ENCODE results near the gene RASSF10. TPM values are rescaled to one million over a fixed set of nuclear protein-coding genes. Genes with fewer than 3 reads are reported as not detected.

RASSF10 gene
- total RNA-seq, 1 donor from 2014 or later = 0.25 TPM

DNA sequence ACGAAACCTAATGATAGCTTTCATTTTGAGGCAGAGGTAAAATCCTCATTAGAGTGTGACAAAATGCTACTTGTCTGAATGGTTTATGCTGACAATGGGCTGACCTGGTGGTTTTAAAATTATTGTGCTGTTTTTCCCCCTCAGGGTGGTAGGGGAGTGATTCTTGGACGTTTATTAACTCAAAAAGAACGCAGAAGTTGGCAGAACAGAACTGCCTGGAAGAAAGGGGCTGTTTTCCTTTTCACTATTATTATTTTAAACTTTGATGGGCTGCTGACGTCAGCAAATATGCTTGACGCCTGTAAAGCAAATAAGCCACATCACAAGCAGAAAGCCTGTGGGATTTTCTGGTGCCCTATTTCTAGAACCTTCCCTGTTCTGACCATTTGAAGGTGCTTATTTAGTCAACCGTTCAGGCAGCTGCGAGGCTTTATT lies 4.0 kb downstream of the RASSF10 start:
- Histone ChIP-seq H3K36me3 (no peaks in the 10 kb centered on the region), H3K27ac (replicated peaks) (no peak overlapping the region), H3K27me3 (ENCODE audit: low read depth) (peaks cover 99% of the 10 kb centered on the region), H3K4me3 (no peak overlapping the region), H3K9me3 (replicated peaks) (no peaks in the 10 kb centered on the region), H3K4me1 (peaks cover 39% of the 10 kb centered on the region)
- no peak for DNase-seq
- no peak for TF ChIP-seq CTCF (IDR thresholded peaks at IDR 0.05; ENCODE audit: borderline replicate concordance)
- intact Hi-C loops (cut with micrococcal nuclease) = no loop called here

DNA sequence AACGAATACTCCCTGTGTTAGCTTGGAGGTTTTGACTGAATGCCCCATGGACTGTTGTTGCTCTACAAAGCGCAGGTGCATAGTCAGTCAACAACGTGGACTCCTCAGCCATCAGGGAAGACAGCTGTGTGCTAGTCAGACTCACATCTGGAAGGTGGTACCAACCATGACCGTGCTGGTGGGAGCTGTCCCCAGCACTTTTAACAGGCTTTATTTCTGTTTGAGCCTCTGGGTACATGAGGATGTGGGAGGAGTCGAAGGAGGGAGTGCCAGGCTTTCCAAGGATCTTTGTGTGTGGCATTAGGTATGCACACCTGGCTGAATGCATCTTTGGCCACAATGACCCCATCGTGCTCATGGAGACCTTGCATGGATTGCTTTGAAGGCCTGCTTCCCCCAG lies 6.6 kb downstream of the RASSF10 start:
- Histone ChIP-seq H3K36me3 (no peaks in the 10 kb centered on the region), H3K9me3 (replicated peaks) (no peaks in the 10 kb centered on the region), H3K27me3 (ENCODE audit: low read depth) (peaks cover 87% of the 10 kb centered on the region), H3K4me3 (no peak overlapping the region), H3K4me1 (peaks cover 16% of the 10 kb centered on the region), H3K27ac (replicated peaks) (no peak overlapping the region)
- intact Hi-C loops (cut with micrococcal nuclease) = no loop called here
- no peak for DNase-seq
- no peak for TF ChIP-seq CTCF (IDR thresholded peaks at IDR 0.05; ENCODE audit: borderline replicate concordance)

GRCh38 chr11:13016415-13016814 lies 7.3 kb downstream of the RASSF10 start:
- no peak for TF ChIP-seq CTCF (IDR thresholded peaks at IDR 0.05; ENCODE audit: borderline replicate concordance)
- Histone ChIP-seq H3K9me3 (replicated peaks) (no peaks in the 10 kb centered on the region), H3K4me3 (no peak overlapping the region), H3K4me1 (peaks cover 12% of the 10 kb centered on the region), H3K27ac (replicated peaks) (no peak overlapping the region), H3K27me3 (ENCODE audit: low read depth) (peaks cover 82% of the 10 kb centered on the region), H3K36me3 (no peaks in the 10 kb centered on the region)
- intact Hi-C loops (cut with micrococcal nuclease) = no loop called here
- no peak for DNase-seq

GRCh38 chr11:13019313-13019712 lies 10.2 kb downstream of the RASSF10 start:
- no peak for TF ChIP-seq CTCF (IDR thresholded peaks at IDR 0.05; ENCODE audit: borderline replicate concordance)
- intact Hi-C loops (cut with micrococcal nuclease) = no loop called here
- DNase-seq = no peak
- no peak overlapping the region for H3K4me3 ChIP-seq
- peaks cover 53% of the 10 kb centered on the region for H3K27me3 ChIP-seq (ENCODE audit: low read depth)
- H3K36me3 ChIP-seq = no peaks in the 10 kb centered on the region
- H3K9me3 ChIP-seq (replicated peaks) = peaks cover 8% of the 10 kb centered on the region
- H3K4me1 ChIP-seq = no peaks in the 10 kb centered on the region
- H3K27ac ChIP-seq (replicated peaks) = no peak overlapping the region

DNA sequence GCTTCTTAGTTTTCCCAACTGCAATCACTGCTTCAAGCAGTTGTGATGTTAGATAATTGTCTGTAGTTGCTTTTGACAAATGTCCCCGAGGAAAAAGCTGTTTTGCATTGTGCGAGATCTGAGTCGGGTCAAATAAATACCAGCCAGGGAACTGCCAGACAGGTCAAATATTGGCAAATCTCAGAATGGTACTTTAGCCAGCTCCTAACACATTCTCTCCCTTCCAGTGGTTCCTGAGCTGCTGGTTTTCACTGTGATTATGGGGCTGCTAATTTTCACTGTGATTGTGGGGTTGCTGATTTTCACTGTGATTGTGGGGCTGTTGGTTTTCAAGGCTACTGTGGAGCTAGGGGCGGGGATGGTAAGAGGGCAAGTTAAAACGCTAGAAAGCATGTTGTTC lies 14.3 kb downstream of the RASSF10 start:
- Histone ChIP-seq H3K4me3 (no peak overlapping the region), H3K4me1 (no peaks in the 10 kb centered on the region), H3K9me3 (replicated peaks) (peaks cover 8% of the 10 kb centered on the region), H3K27ac (replicated peaks) (no peak overlapping the region), H3K36me3 (no peaks in the 10 kb centered on the region), H3K27me3 (ENCODE audit: low read depth) (peaks cover 41% of the 10 kb centered on the region)
- DNase-seq = no peak
- intact Hi-C loops (cut with micrococcal nuclease) = no loop called here
- TF ChIP-seq CTCF (IDR thresholded peaks at IDR 0.05; ENCODE audit: borderline replicate concordance) = no peak

DNA sequence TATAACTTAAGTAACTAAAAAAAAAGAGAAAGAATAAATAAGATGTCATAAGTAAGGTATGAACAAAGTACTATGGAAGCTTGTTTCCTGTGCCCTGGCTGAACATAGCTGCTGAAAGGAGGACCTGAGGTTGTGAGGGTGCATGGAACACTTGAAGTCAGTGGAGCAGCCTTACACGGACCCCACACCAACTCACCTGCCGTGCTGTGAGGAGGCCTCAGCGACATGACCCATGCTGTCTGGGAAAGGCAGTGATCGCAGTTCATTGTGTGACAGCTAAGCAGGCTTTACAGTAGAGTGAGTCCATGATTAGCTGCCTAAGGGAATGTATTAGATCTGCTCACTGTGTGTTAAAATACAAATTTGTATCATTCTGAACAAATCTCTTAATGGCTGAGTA lies 17.6 kb downstream of the RASSF10 start:
- Histone ChIP-seq H3K27ac (replicated peaks) (no peak overlapping the region), H3K4me3 (no peak overlapping the region), H3K9me3 (replicated peaks) (peaks cover 8% of the 10 kb centered on the region), H3K36me3 (no peaks in the 10 kb centered on the region), H3K4me1 (peaks cover 16% of the 10 kb centered on the region), H3K27me3 (ENCODE audit: low read depth) (peaks cover 32% of the 10 kb centered on the region)
- no peak for TF ChIP-seq CTCF (IDR thresholded peaks at IDR 0.05; ENCODE audit: borderline replicate concordance)
- intact Hi-C loops (cut with micrococcal nuclease) = no loop called here
- DNase-seq = no peak
